Type B pancreatic cell (in vitro differentiated cells): Measurements from ENCODE around the gene MBD5. TPM values are rescaled to one million over a fixed set of nuclear protein-coding genes. Genes with fewer than 3 reads are reported as not detected.

ENCODE experiments used
- DNase-seq: peaks from one replicate; pipeline ENCODE4 v3.0.0; 2021; ENCODE audit warnings: mixed read lengths; ENCODE audit not compliant: unreplicated experiment; ENCODE audit errors: extremely low spot score
- H3K27ac Mint-ChIP-seq: 2 replicates; pipeline ENCODE4 v1.8.0; 2021; ENCODE audit warnings: mild to moderate bottlenecking, mixed read lengths
- H3K27me3 Mint-ChIP-seq: 2 replicates; pipeline ENCODE4 v1.8.0; 2021; ENCODE audit warnings: mixed read lengths
- H3K36me3 Mint-ChIP-seq: 2 replicates; pipeline ENCODE4 v1.8.0; 2021; ENCODE audit warnings: mixed read lengths
- H3K4me1 Mint-ChIP-seq: one replicate; pipeline ENCODE4 v1.8.0; 2021; ENCODE audit warnings: mixed read lengths; ENCODE audit not compliant: unreplicated experiment
- H3K4me3 Mint-ChIP-seq: 2 replicates; pipeline ENCODE4 v1.8.0; 2021; ENCODE audit warnings: mild to moderate bottlenecking, mixed read lengths
- H3K9me3 Mint-ChIP-seq: 2 replicates; pipeline ENCODE4 v1.8.0; 2021; ENCODE audit warnings: mixed read lengths
- total RNA-seq: library from RNA; stranded (reverse); gene quantifications from 2 replicates; pipeline ENCODE4 v1.2.1, GENCODE V29; 2021; ENCODE audit warnings: low replicate concordance
- TF ChIP-seq, protein P1 (sequence below): fragments of 200-600 bp; sonication (generic); conservative IDR thresholded peaks from 2 replicates; pipeline ENCODE4 v1.5.0; 2021; ENCODE audit warnings: antibody characterized with exemption, mild to moderate bottlenecking

Gene MBD5
- total RNA-seq, 1 donor from 2014 or later, result 54.7 TPM

GRCh38 chr2:148560496-148560895 lies 539.6 kb downstream of the MBD5 start:
- peaks cover 10% of the 10 kb centered on the region for H3K4me1 Mint-ChIP-seq
- TF ChIP-seq, protein P1, sequence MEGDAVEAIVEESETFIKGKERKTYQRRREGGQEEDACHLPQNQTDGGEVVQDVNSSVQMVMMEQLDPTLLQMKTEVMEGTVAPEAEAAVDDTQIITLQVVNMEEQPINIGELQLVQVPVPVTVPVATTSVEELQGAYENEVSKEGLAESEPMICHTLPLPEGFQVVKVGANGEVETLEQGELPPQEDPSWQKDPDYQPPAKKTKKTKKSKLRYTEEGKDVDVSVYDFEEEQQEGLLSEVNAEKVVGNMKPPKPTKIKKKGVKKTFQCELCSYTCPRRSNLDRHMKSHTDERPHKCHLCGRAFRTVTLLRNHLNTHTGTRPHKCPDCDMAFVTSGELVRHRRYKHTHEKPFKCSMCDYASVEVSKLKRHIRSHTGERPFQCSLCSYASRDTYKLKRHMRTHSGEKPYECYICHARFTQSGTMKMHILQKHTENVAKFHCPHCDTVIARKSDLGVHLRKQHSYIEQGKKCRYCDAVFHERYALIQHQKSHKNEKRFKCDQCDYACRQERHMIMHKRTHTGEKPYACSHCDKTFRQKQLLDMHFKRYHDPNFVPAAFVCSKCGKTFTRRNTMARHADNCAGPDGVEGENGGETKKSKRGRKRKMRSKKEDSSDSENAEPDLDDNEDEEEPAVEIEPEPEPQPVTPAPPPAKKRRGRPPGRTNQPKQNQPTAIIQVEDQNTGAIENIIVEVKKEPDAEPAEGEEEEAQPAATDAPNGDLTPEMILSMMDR, result no peak
- peaks cover 4% of the 10 kb centered on the region for H3K27me3 Mint-ChIP-seq
- no peak overlapping the region for H3K27ac Mint-ChIP-seq
- no peak overlapping the region for H3K4me3 Mint-ChIP-seq
- H3K9me3 Mint-ChIP-seq, result peaks cover 5% of the 10 kb centered on the region
- H3K36me3 Mint-ChIP-seq, result no peaks in the 10 kb centered on the region
- no peak for DNase-seq

- Mint-ChIP-seq H3K27me3 (peaks cover under 1% of the 10 kb centered on the region), H3K36me3 (no peaks in the 10 kb centered on the region), H3K4me3 (no peak overlapping the region), H3K4me1 (peaks cover 10% of the 10 kb centered on the region), H3K9me3 (peaks cover 5% of the 10 kb centered on the region), H3K27ac (no peak overlapping the region)
- no peak for DNase-seq
- TF ChIP-seq, protein P1, result no peak
These were observed 540.5 kb downstream of the MBD5 start for GRCh38 chr2:148561389-148561788.

DNA sequence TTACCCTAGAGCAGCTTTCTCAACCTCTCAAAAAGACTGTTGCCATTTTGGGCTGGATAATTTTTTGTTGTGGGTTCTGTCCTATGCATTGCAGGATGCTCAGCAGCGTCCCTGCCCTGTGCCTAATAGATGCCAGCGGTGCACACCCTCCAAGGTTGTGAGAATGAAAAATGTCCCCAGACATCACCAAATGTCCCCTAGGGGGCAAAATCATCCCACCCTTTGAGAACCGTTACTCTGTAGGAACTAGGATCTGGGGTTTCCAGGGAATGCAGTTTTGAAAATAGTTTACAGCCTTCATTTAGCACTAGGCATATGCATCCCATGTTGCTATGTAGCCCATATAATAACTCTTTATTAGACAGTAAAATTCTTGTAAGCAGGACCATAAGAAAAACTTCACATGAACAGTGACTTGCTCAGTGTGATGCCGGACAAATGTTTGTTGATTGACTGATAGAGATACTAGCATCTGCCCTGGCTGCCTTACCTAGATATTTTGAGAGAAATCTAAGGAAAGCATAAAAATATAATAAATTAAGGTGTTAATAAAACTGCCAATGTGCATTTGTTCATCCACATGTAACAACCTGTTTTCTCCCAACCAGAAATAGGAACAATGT lies 544.5 kb downstream of the MBD5 start:
- no peak overlapping the region for H3K27ac Mint-ChIP-seq
- H3K4me3 Mint-ChIP-seq, result no peak overlapping the region
- no peaks in the 10 kb centered on the region for H3K36me3 Mint-ChIP-seq
- no peaks in the 10 kb centered on the region for H3K9me3 Mint-ChIP-seq
- no peaks in the 10 kb centered on the region for H3K27me3 Mint-ChIP-seq
- peaks cover 5% of the 10 kb centered on the region for H3K4me1 Mint-ChIP-seq
- TF ChIP-seq, protein P1, result no peak
- no peak for DNase-seq

Other genes with a start within 250 kb of the MBD5 start
- 24.6 and 31.9 TPM in 2 replicates for gene ACVR2A, start 176.1 kb upstream of the MBD5 start, total RNA-seq
- gene ORC4, start 354 bp upstream of the MBD5 start, total RNA-seq, result 57.3 and 59.1 TPM in 2 replicates